MCF 10A (cell line): ENCODE data around the gene CIDEB. TPM values are rescaled to one million over a fixed set of nuclear protein-coding genes. Genes with fewer than 3 reads are reported as not detected.
A peak's percentile ranks its signal among the peaks of the same experiment; 100 is the strongest.

ENCODE experiments used
- BruUV-seq: library from RNA; stranded (reverse); fragments of 400-500 nt; replicated peaks from 2 replicates; lab custom pipeline; 2021; lab: Mats Ljungman, UMichigan
- CTCF ChIA-PET: fragments of 300-600 bp; sonication (Branson Sonifier 250); formaldehyde crosslinking; extraction: SDS; loops from one replicate; lab custom pipeline; 2021; ENCODE audit warnings: antibody characterized with exemption, inconsistent platforms; lab: Yijun Ruan, JAX
- POLR2A ChIA-PET: fragments of 300-600, 350-650 bp; sonication (Branson Sonifier 250); formaldehyde crosslinking; extraction: SDS; loops from one replicate; lab custom pipeline; 2020; ENCODE audit warnings: antibody characterized with exemption, inconsistent platforms; lab: Yijun Ruan, JAX
- DNase-seq: peaks from one replicate; pipeline ENCODE4 v3.0.0-alpha.2; 2018; ENCODE audit not compliant: unreplicated experiment
- H3K27ac Mint-ChIP-seq: one replicate; pipeline ENCODE4 v1.8.0; 2022; ENCODE audit warnings: mild to moderate bottlenecking, low read depth, mixed read lengths; ENCODE audit not compliant: unreplicated experiment
- H3K27me3 Mint-ChIP-seq: one replicate; pipeline ENCODE4 v1.8.0; 2022; ENCODE audit warnings: mixed read lengths; ENCODE audit not compliant: insufficient read depth, unreplicated experiment
- H3K36me3 Mint-ChIP-seq: one replicate; pipeline ENCODE4 v1.8.0; 2022; ENCODE audit warnings: mild to moderate bottlenecking, moderate library complexity, mixed read lengths; ENCODE audit not compliant: insufficient read depth, unreplicated experiment
- H3K4me1 Mint-ChIP-seq: one replicate; pipeline ENCODE4 v1.8.0; 2022; ENCODE audit warnings: mixed read lengths; ENCODE audit not compliant: insufficient read depth, unreplicated experiment
- H3K4me3 Mint-ChIP-seq: one replicate; pipeline ENCODE4 v1.8.0; 2022; ENCODE audit warnings: mild to moderate bottlenecking, moderate library complexity, mixed read lengths; ENCODE audit not compliant: unreplicated experiment
- H3K9me3 Mint-ChIP-seq: one replicate; pipeline ENCODE4 v1.8.0; 2022; ENCODE audit warnings: mixed read lengths; ENCODE audit not compliant: unreplicated experiment
- CTCF ChIP-seq: fragments of 200-600 bp; IDR thresholded peaks from one replicate; pipeline ENCODE4 v1.8.0; 2022; ENCODE audit warnings: antibody characterized with exemption, mild to moderate bottlenecking; ENCODE audit not compliant: unreplicated experiment
- intact Hi-C: fragments of 100-400 bp; cut with micrococcal nuclease; formaldehyde crosslinking; loops from 2 replicates; pipeline ENCODE4 v1.14.1; 2022
- total RNA-seq: library from RNA; stranded (reverse); gene quantifications from 2 replicates; pipeline ENCODE4 v1.2.3, GENCODE V29; 2022

The CIDEB gene
- total RNA-seq, 1 experiment from 2014 or later, result 1.3 TPM

DNA sequence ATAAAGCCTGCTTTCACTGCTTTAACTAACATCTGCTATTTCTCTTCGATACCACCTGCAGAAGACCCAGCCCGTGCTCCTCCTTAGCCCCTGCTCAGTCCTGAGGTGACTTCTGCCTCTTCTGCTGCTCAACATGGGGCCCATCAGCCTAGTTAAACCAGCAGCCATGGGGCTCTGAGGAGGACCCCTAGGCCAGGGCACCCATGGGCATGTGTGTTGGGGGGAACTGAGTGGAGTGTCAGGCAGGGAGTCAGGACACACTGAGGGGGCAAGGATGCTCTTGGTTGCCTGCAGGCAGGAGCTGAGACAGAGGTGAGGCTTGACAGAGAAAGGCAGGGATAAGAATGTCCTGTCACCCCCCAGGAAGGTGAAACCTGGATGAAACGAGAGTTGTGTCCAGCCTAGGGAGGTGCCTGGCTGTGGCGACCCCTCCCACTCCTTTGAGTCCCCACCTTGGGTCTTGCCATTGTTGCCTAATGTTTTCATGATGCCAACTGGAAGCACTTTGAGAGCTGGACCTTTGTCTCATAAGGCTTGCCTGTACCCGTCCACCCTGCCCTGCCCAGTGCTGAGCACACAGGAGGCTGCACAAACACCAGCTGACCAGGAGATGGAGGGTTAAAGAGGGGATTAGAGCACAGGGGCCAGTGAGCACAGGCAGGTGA, 23.8 kb downstream of the CIDEB start:
- H3K27ac Mint-ChIP-seq, result no peak overlapping the region
- POLR2A ChIA-PET, result interaction anchor here (0.6 to 9.2 kb wide), 12 partner anchors 8 to 143 kb away, joined by 3 to 115 read pairs (median 6); partner anchors contain the start of genes CHMP4A, DHRS1, LTB4R2 and NOP9
- peaks cover 34% of the 10 kb centered on the region for H3K4me1 Mint-ChIP-seq
- BruUV-seq, result no TSS peak
- CTCF ChIA-PET, result interaction anchor here (0.6 to 7.7 kb wide), 11 partner anchors 9 to 721 kb away, joined by 3 to 131 read pairs (median 10); partner anchors contain the start of genes CIDEB, DHRS1, NOP9 and RABGGTA
- H3K27me3 Mint-ChIP-seq, result no peaks in the 10 kb centered on the region
- H3K36me3 Mint-ChIP-seq, result peaks cover 2% of the 10 kb centered on the region
- no peak overlapping the region for H3K4me3 Mint-ChIP-seq
- H3K9me3 Mint-ChIP-seq, result no peaks in the 10 kb centered on the region
- no peak for TF ChIP-seq CTCF
- intact Hi-C loops, result no loop called here
- no peak for DNase-seq

DNA sequence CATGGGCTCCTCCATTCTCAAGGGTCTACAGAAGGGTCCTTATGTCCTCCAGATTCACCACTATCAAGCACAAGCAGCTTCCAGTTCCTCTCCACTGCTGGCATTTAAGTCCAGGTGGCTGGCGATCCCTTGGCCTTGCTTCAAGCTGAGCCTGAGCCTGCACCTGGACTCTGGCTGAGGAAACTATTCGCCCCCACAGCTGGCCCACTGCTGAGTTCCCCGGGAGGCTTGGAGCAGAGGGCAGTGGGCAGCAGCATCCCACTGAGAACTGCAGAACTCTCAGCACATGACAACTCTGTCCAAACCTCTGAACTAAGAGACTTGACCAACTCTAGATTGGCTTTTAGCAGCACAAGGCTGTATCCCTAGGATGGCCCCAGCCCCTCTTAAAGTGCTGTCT, 25.0 kb downstream of the CIDEB start:
- BruUV-seq, result no TSS peak
- CTCF ChIA-PET, result interaction anchor here (0.8 to 7.7 kb wide), 6 partner anchors 9 to 40 kb away, joined by 3 to 131 read pairs (median 13); partner anchors contain the start of genes CIDEB, DHRS1, NOP9 and RABGGTA
- Mint-ChIP-seq H3K4me1 (peaks cover 42% of the 10 kb centered on the region), H3K27me3 (no peaks in the 10 kb centered on the region), H3K36me3 (no peaks in the 10 kb centered on the region), H3K9me3 (peaks cover 7% of the 10 kb centered on the region), H3K4me3 (no peak overlapping the region), H3K27ac (no peak overlapping the region)
- POLR2A ChIA-PET, result interaction anchor here (0.5 to 9.2 kb wide), 9 partner anchors 9 to 142 kb away, joined by 3 to 115 read pairs (median 6); partner anchors contain the start of genes CIDEB, DHRS1, NOP9 and RABGGTA
- TF ChIP-seq CTCF, result no peak
- intact Hi-C loops, result no loop called here
- no peak for DNase-seq

DNA sequence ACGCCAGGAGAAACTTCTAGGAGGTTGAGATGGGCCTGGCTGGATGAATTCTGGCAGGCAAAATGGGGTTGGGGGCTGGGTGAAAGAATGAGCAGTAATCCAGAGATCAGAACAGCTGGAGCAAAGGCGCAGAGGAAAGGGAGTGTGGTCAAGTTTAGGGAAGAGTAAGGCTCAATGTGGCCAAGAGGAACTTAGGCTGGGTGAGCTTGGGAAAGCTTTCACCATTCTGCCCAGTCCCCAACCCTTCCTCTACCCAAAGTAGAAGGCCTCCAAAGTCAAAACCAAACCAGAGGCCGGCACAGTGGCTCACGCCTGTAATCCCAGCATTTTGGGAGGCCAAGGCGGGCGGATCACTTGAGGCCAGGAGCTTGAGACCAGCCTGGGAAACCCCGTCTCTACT, 26.1 kb downstream of the CIDEB start:
- Mint-ChIP-seq H3K36me3 (peaks cover 7% of the 10 kb centered on the region), H3K4me1 (peaks cover 37% of the 10 kb centered on the region), H3K9me3 (peaks cover 7% of the 10 kb centered on the region), H3K4me3 (no peak overlapping the region), H3K27ac (peak overlapping the region; percentile 53), H3K27me3 (no peaks in the 10 kb centered on the region)
- no peak for DNase-seq
- CTCF ChIA-PET, result interaction anchor here (1.8 to 32.3 kb wide), 4 partner anchors 10 to 40 kb away, joined by 4 to 457 read pairs (median 74); partner anchors contain the start of genes CIDEB, DHRS1, NOP9 and TINF2
- no peak for TF ChIP-seq CTCF
- intact Hi-C loops, result no loop called here
- POLR2A ChIA-PET, result interaction anchor here (1.0 to 9.2 kb wide), 10 partner anchors 9 to 86 kb away, joined by 3 to 115 read pairs (median 16); partner anchors contain the start of genes CHMP4A, DHRS1, NOP9 and RABGGTA
- no TSS peak for BruUV-seq
